HCT116 (cell line): ENCODE data around the gene JADE1. TPM values are rescaled to one million over a fixed set of nuclear protein-coding genes. Genes with fewer than 3 reads are reported as not detected.

Experiments used
- ATAC-seq: fragments of 200-7000 bp; cut with Tn5 transposase; 2 replicates; pipeline ENCODE4 v1.9.1; 2020; ENCODE audit warnings: mild to moderate bottlenecking, moderate library complexity
- BruUV-seq: library from RNA; stranded (reverse); fragments of 400-500 nt; replicated peaks from 2 replicates; lab custom pipeline; 2021; lab: Mats Ljungman, UMichigan
- CTCF ChIA-PET: fragments of 300-600 bp; sonication (Branson Sonifier 250); formaldehyde crosslinking; loops from one replicate; lab custom pipeline; 2021; ENCODE audit warnings: antibody characterized with exemption; lab: Charles Lee
- POLR2A ChIA-PET: fragments of 300-600, 350-600 bp; sonication (Branson Sonifier 250); formaldehyde crosslinking; loops from one replicate; lab custom pipeline; 2021; ENCODE audit warnings: antibody characterized with exemption; lab: Charles Lee
- RAD21 ChIA-PET, 2 experiments: fragments of 300-600 bp; sonication (Branson Sonifier 250); formaldehyde crosslinking; loops; one replicate each; lab custom pipeline; 2023; ENCODE audit warnings: low total read pairs in 2 of 2; ENCODE audit not compliant: uncharacterized antibody in 2 of 2, unreplicated experiment in 2 of 2, low non-redundant PET in 1 of 2; lab: Charles Lee
- DNase-seq: peaks from one replicate; pipeline ENCODE4 v3.0.0-alpha.2; 2010; ENCODE audit warnings: low read depth, low spot score
- H2AFZ ChIP-seq: fragments of 200-600 bp; shearing (Covaris generic), sonication (generic); 2 replicates; pipeline ENCODE4 v1.6.1; 2017; ENCODE audit warnings: low read depth, mixed run types, mixed read lengths, antibody characterized with exemption, low read length; ENCODE audit not compliant: poor library complexity, severe bottlenecking
- H3K27ac ChIP-seq: 2 replicates; pipeline ENCODE4 v1.5.1; 2012; ENCODE audit warnings: low read depth, low read length
- H3K27me3 ChIP-seq: fragments of 200-600 bp; sonication (generic); 2 replicates; pipeline ENCODE4 v1.6.1; 2016; ENCODE audit warnings: mixed run types, low read length, mixed read lengths; ENCODE audit not compliant: insufficient read depth
- H3K36me3 ChIP-seq, 2 experiments: fragments of 200-500 bp in 1 of 2; fragments of 200-600 bp in 1 of 2; sonication (Bioruptor generic) in 1 of 2; sonication (generic) in 1 of 2; 2 replicates each; pipeline versions ENCODE4 v1.5.1 to v1.6.1; 2014 to 2016; ENCODE audit warnings: low read length in 2 of 2, inconsistent platforms in 1 of 2, mixed read lengths in 1 of 2, mixed run types in 1 of 2; ENCODE audit not compliant: insufficient read depth in 2 of 2, control insufficient read depth in 1 of 2
- H3K4me1 ChIP-seq, 2 experiments: fragments of 200-600 bp in 1 of 2; sonication (generic) in 1 of 2; 2 replicates each; pipeline versions ENCODE4 v1.5.1 to v1.6.1; 2012 to 2017; ENCODE audit warnings: low read length in 2 of 2, inconsistent platforms in 1 of 2, mild to moderate bottlenecking in 1 of 2, mixed read lengths in 1 of 2, mixed run types in 1 of 2, moderate library complexity in 1 of 2; ENCODE audit not compliant: insufficient read depth in 2 of 2, control insufficient read depth in 1 of 2
- H3K4me2 ChIP-seq: fragments of 200-600 bp; sonication (generic); 2 replicates; pipeline ENCODE4 v1.6.1; 2017; ENCODE audit warnings: mixed run types, low read length, mixed read lengths
- H3K4me3 ChIP-seq, 2 experiments: fragments of 200-600 bp in 1 of 2; sonication (generic) in 1 of 2; replicated peaks in 1 of 2; 2 replicates each; pipeline ENCODE4 v1.5.1; 2011 to 2016; ENCODE audit warnings: low read length in 2 of 2, control low read depth in 1 of 2, low read depth in 1 of 2, mild to moderate bottlenecking in 1 of 2, mixed read lengths in 1 of 2, mixed run types in 1 of 2
- H3K79me2 ChIP-seq: fragments of 200-600 bp; sonication (generic); 2 replicates; pipeline ENCODE4 v1.6.1; 2017; ENCODE audit warnings: mild to moderate bottlenecking, mixed run types, low read length, moderate library complexity, mixed read lengths; ENCODE audit not compliant: insufficient read depth
- H3K9ac ChIP-seq: fragments of 200-600 bp; sonication (generic); 2 replicates; pipeline ENCODE4 v1.6.1; 2016; ENCODE audit warnings: low read length, mixed read lengths
- H3K9me2 ChIP-seq: fragments of 200-600 bp; sonication (generic), shearing (Covaris generic); 2 replicates; pipeline ENCODE4 v1.6.1; 2017; ENCODE audit warnings: mixed run types, mild to moderate bottlenecking, moderate library complexity; ENCODE audit not compliant: insufficient read depth
- H3K9me3 ChIP-seq, 2 experiments: fragments of 200-500 bp in 1 of 2; fragments of 200-600 bp in 1 of 2; sonication (Bioruptor generic) in 1 of 2; sonication (generic) in 1 of 2; 2 replicates each; pipeline ENCODE4 v1.6.1; 2014 to 2017; ENCODE audit warnings: low read length in 2 of 2, mixed read lengths in 2 of 2, inconsistent platforms in 1 of 2, low read depth in 1 of 2, mild to moderate bottlenecking in 1 of 2, mixed run types in 1 of 2, moderate library complexity in 1 of 2; ENCODE audit not compliant: control insufficient read depth in 1 of 2, insufficient read depth in 1 of 2
- H4K20me1 ChIP-seq: fragments of 200-600 bp; sonication (generic), shearing (Covaris generic); 2 replicates; pipeline ENCODE4 v1.6.1; 2017; ENCODE audit warnings: mixed run types, mild to moderate bottlenecking, moderate library complexity; ENCODE audit not compliant: insufficient read depth
- CBX3 ChIP-seq: IDR thresholded peaks from 2 replicates; pipeline ENCODE4 v1.6.1; 2012; ENCODE audit warnings: low read depth
- CEBPB ChIP-seq: IDR thresholded peaks from 2 replicates; pipeline ENCODE4 v1.6.1; 2012; ENCODE audit warnings: low read depth
- EGR1 ChIP-seq: IDR thresholded peaks from 2 replicates; pipeline ENCODE4 v1.6.1; 2012; ENCODE audit warnings: low read depth
- EZH2 ChIP-seq: fragments of 200-600 bp; sonication (generic); IDR thresholded peaks from 2 replicates; pipeline ENCODE4 v1.6.1; 2017; ENCODE audit warnings: antibody characterized with exemption, mixed run types
- JUND ChIP-seq: IDR thresholded peaks from 2 replicates; pipeline ENCODE4 v1.6.1; 2012
- SP1 ChIP-seq: IDR thresholded peaks from 2 replicates; pipeline ENCODE4 v1.6.1; 2012; ENCODE audit warnings: low read depth
- TCF7L2 ChIP-seq: IDR thresholded peaks from 2 replicates; pipeline ENCODE4 v1.7.0; 2011; ENCODE audit warnings: borderline replicate concordance, inconsistent platforms; ENCODE audit not compliant: insufficient read depth, insufficient read length; ENCODE audit errors: extremely low read depth
- ZFX ChIP-seq: fragments of 450-650 bp; IDR thresholded peaks from 2 replicates; pipeline ENCODE4 v1.6.1; 2017
- intact Hi-C: fragments of 100-400 bp; cut with micrococcal nuclease; formaldehyde crosslinking; loops from 2 replicates; pipeline ENCODE4 v1.10.0; 2022
- total RNA-seq: library from RNA; stranded (reverse); gene quantifications from one replicate; pipeline ENCODE4 v1.2.1, GENCODE V29; 2021; ENCODE audit not compliant: unreplicated experiment
- TF ChIP-seq, protein P1 (sequence below): IDR thresholded peaks from 2 replicates; pipeline ENCODE4 v1.6.1; 2012; ENCODE audit warnings: low read depth
- TF ChIP-seq, protein P2 (sequence below), 3 experiments: fragments of 200-600 bp in 1 of 3; sonication (generic) in 1 of 3; IDR thresholded peaks in 2 of 3; conservative IDR thresholded peaks in 1 of 3; 2 replicates each; pipeline ENCODE4 v1.5.1; 2012 to 2017; ENCODE audit warnings: low read depth in 2 of 3, low read length in 2 of 3, antibody characterized with exemption in 1 of 3, borderline replicate concordance in 1 of 3, control low read depth in 1 of 3, mild to moderate bottlenecking in 1 of 3, mixed read lengths in 1 of 3, mixed run types in 1 of 3, moderate library complexity in 1 of 3; ENCODE audit not compliant: insufficient read depth in 1 of 3

JADE1 gene
- total RNA-seq, 1 experiment from 2014 or later: 26.5 TPM

DNA sequence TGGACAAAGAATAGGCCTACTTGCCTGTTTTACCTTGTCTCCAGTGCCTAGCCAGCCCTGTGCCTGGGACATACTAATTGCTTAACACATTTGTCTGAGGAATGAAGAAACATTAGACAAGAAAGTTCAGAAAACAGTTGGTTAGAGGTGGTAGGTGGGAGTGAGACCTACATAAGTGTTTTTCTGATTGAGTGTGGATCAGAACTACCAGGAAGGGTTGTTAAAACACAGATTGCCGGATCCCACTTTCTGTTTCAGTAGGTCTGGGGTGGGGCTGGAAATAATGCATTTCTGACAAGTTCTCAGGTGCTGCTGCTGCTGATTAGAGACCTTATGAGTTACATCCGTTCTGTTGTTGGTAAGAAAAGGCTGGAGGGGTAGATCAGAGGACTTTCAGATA lies 5.7 kb upstream of the JADE1 start:
- Histone ChIP-seq H3K4me3 (no peak overlapping the region), H3K9me3 (no peaks in the 10 kb centered on the region), H3K4me2 (no peak overlapping the region), H2AFZ (no peak overlapping the region), H3K27ac (no peak overlapping the region), H3K4me1 (no peaks in the 10 kb centered on the region; a peak in 1 of 4 replicates), H3K36me3 (no peaks in the 10 kb centered on the region), H3K9ac (no peak overlapping the region), H3K79me2 (no peaks in the 10 kb centered on the region), H3K27me3 (no peaks in the 10 kb centered on the region), H4K20me1 (no peaks in the 10 kb centered on the region), H3K9me2 (no peaks in the 10 kb centered on the region)
- DNase-seq (no peak), ATAC-seq (no peak)
- POLR2A ChIA-PET: no interaction called here
- BruUV-seq: no TSS peak
- TF ChIP-seq SP1: no peak
- no peak for TF ChIP-seq CEBPB
- TF ChIP-seq TCF7L2: no peak
- TF ChIP-seq EGR1: no peak
- TF ChIP-seq EZH2: no peak
- TF ChIP-seq ZFX: no peak
- TF ChIP-seq, protein P1, sequence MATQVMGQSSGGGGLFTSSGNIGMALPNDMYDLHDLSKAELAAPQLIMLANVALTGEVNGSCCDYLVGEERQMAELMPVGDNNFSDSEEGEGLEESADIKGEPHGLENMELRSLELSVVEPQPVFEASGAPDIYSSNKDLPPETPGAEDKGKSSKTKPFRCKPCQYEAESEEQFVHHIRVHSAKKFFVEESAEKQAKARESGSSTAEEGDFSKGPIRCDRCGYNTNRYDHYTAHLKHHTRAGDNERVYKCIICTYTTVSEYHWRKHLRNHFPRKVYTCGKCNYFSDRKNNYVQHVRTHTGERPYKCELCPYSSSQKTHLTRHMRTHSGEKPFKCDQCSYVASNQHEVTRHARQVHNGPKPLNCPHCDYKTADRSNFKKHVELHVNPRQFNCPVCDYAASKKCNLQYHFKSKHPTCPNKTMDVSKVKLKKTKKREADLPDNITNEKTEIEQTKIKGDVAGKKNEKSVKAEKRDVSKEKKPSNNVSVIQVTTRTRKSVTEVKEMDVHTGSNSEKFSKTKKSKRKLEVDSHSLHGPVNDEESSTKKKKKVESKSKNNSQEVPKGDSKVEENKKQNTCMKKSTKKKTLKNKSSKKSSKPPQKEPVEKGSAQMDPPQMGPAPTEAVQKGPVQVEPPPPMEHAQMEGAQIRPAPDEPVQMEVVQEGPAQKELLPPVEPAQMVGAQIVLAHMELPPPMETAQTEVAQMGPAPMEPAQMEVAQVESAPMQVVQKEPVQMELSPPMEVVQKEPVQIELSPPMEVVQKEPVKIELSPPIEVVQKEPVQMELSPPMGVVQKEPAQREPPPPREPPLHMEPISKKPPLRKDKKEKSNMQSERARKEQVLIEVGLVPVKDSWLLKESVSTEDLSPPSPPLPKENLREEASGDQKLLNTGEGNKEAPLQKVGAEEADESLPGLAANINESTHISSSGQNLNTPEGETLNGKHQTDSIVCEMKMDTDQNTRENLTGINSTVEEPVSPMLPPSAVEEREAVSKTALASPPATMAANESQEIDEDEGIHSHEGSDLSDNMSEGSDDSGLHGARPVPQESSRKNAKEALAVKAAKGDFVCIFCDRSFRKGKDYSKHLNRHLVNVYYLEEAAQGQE: no peak
- TF ChIP-seq, protein P2, sequence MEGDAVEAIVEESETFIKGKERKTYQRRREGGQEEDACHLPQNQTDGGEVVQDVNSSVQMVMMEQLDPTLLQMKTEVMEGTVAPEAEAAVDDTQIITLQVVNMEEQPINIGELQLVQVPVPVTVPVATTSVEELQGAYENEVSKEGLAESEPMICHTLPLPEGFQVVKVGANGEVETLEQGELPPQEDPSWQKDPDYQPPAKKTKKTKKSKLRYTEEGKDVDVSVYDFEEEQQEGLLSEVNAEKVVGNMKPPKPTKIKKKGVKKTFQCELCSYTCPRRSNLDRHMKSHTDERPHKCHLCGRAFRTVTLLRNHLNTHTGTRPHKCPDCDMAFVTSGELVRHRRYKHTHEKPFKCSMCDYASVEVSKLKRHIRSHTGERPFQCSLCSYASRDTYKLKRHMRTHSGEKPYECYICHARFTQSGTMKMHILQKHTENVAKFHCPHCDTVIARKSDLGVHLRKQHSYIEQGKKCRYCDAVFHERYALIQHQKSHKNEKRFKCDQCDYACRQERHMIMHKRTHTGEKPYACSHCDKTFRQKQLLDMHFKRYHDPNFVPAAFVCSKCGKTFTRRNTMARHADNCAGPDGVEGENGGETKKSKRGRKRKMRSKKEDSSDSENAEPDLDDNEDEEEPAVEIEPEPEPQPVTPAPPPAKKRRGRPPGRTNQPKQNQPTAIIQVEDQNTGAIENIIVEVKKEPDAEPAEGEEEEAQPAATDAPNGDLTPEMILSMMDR (IDR thresholded peaks at IDR 0.05 in 2 of 3, conservative IDR thresholded peaks at IDR 0.05 in 1 of 3; ENCODE audit: borderline replicate concordance in 1 of 3, insufficient read depth in 1 of 3, low read depth in 2 of 3, low read length in 2 of 3): no peak
- TF ChIP-seq CBX3: no peak
- no peak for TF ChIP-seq JUND
- CTCF ChIA-PET: no interaction called here
- intact Hi-C loops: loop anchor here (10.0 kb wide), 1 partner anchor 609 kb away; no protein-coding TSS in a partner anchor
- RAD21 ChIA-PET: no interaction called here
